SIG-M5 (cell line): ENCODE data around the gene HOXA7.

Source experiments
- DNase-seq: peaks from one replicate; lab custom pipeline; 2025; lab: John Stamatoyannopoulos, UW

Gene HOXA7

DNA sequence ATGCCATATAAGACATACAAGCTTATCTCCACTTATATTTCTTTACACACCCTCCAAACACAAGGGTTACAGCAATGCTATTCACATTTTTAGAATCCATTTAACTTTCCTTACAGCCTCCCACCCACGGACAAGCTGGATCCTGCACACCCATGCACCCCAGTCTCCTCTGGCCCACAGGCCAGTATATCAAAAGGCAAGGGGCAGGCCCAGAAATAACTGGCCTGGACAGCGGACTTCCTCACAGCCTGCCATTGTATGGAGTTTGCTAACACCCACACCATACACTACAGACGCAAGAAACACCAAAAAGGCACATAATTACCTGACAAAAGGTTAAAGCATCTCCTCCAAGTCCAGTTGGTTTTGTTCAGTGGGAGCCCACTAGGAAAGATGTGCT is 37.9 kb downstream of the HOXA7 start:
- no peak for DNase-seq

DNA sequence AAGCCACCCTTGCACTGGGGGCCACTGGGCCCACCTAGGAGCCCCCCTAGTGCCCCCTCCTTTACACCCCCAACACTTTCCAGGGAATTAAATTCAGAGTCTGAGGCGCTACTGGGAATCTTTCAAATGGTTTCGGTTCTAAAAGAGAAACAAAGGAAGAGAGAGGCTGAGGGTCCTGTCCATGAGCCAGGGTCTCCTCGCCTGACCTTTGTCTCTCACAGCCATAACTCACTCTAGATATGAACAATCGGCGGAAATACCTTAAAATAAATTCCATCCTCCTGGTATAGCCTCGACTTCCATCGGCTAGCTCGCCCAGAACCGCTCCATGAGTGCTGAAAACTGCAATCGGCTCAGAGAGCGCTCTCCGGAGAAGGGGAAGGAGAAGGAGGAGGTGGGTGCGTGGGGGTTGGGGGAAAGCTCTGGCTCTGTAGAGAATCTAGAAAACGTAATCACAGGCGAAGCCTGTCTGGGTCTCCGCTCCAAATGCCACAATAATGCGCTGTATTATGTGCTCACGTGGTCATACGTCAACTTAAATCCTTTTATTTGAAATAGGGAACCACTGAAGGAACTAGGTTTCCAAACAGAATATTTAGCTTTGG is 38.5 kb downstream of the HOXA7 start:
- no peak for DNase-seq

DNA sequence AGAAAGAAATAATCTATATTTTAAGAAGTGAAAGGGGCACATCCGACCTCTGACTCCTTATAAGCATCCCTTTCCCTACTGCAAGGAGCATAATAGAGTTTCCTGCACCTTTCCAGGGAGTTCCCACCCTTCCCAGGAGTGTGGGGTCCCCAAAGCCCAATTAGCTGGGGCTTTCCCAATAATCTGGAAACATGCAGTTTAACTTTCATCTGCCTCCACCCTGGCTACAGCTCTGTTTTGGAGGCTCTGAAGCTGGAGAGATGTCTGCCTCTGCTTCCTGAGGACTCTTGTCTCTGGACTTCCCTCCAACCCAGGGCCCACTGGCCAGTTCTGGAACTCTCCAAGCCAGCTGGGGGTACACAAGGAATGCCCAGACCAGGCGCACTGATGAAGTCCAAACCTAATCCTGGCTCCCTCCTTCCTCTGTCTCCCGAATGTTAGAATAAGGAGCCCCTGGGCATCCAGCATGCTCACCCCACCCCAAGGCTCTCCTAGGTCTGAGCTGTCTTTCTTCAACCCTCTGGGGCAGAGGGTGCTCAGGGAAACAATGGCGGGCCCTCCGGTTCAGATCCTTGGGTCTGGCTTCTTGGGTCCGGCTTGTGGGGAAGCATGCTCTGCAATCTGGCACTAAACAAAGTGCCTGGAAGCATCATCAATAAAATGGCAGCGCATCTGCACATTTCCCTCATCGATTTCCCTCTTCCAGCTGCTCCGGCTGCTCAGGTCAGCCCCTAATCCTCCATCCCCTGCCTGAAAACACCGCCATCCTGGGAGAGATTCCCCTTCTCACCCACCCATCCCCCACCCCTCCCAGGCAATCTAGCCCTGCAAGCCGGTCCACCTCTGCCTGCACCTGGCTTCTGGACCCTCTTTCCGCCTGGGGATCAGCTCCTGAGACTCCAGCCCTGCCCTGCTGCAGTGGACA is 39.3 kb downstream of the HOXA7 start:
- DNase-seq, result no peak

- DNase-seq, result no peak
Observed at GRCh38 chr7:27116031-27116961, 40.2 kb downstream of the HOXA7 start.

- DNase-seq, result no peak
Observed at GRCh38 chr7:27115221-27116026, 41.1 kb downstream of the HOXA7 start.

GRCh38 chr7:27114881-27115220 is 41.6 kb downstream of the HOXA7 start:
- DNase-seq, result no peak

GRCh38 chr7:27113991-27114769 is 42.3 kb downstream of the HOXA7 start:
- no peak for DNase-seq

DNA sequence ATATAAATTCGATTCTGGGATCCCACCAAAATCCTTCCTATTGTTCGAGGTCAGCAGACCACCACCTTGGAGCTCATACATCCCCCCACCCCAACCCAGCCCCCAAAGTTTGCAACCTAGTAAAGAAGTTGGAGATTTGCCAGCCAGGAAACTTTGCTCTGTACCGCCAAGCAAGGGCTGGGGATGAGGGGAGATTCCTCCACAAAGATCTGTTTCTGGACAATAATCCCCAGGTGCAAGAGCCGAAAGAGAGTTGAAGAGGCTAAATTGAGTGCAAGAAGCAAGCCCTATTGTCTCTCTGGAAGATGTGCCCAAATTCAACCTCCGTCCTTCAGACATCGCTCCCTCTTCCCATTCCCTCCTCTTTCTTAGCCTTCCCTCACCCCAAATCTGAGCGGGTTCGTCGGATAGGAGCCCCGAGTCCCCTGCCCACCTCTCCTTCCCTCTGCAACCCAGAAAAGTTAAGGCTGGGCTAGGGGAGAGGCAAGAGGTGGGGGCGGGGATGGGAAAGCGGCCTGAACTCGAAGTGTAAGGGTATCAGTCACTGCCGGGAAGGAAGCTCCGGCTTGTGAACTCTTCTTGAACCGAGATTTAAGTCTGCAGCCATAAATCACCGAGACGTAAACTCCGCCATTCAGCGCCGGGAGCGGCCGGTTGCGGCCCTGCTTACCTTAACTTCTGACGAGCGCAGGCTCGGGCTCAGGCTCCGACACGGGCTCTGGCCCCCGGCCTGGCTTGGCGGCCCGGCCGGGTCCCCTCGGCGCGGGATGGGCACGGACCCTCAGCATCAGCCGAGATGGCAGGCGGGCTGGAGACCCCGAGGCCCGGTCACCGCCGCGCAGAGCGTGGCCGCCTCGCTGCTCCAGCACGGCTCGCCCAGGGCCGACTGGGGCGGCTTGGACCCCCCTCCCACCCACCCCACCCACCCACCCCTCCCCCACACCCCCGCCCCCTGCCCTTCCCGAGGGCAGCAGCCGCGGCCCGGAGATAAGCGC is 43.2 kb downstream of the HOXA7 start:
- no peak for DNase-seq

GRCh38 chr7:27112361-27112760 is 44.1 kb downstream of the HOXA7 start:
- no peak for DNase-seq

GRCh38 chr7:27111751-27112277 is 44.7 kb downstream of the HOXA7 start:
- DNase-seq, result no peak

- no peak for DNase-seq
Observed at GRCh38 chr7:27111042-27111750, 45.3 kb downstream of the HOXA7 start.

- DNase-seq, result no peak
Observed at GRCh38 chr7:27110186-27111031, 46.1 kb downstream of the HOXA7 start.

DNA sequence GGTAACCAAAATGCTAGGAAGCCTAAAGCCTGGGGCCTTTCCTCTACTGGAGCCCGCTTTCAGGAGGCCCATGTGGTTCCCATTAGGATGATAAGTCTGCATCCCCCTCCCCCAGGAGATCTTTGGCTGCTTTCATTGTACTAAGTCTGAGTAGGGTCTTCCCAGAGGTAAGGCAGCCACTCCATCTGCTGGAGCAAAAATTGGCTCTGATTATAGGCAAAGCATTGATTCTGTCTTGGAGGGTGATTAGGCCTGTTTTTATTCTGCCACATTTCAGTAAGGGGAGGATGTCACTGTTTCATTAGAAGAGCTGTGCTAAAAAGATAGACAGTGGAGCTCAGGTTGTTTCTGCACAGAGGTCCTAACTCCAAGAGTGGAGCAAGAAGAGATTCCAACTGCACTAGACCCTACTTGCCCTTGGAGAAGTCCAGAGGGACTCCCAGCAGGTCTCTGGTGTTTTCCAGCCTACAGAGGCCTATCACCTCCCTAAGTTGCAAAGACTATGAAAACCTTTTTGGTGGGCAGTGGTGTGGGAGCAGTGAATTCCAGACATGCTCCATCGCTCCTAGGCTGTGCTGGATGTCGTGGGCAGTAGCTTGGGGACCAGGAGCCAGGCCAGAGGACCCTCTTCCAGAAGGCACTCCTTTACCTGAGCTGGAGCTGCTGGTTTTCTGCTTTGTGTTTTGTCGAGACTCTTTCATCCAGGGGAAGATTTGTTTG is 46.8 kb downstream of the HOXA7 start:
- DNase-seq, result no peak

GRCh38 chr7:27108390-27109127 is 47.9 kb downstream of the HOXA7 start:
- no peak for DNase-seq

DNA sequence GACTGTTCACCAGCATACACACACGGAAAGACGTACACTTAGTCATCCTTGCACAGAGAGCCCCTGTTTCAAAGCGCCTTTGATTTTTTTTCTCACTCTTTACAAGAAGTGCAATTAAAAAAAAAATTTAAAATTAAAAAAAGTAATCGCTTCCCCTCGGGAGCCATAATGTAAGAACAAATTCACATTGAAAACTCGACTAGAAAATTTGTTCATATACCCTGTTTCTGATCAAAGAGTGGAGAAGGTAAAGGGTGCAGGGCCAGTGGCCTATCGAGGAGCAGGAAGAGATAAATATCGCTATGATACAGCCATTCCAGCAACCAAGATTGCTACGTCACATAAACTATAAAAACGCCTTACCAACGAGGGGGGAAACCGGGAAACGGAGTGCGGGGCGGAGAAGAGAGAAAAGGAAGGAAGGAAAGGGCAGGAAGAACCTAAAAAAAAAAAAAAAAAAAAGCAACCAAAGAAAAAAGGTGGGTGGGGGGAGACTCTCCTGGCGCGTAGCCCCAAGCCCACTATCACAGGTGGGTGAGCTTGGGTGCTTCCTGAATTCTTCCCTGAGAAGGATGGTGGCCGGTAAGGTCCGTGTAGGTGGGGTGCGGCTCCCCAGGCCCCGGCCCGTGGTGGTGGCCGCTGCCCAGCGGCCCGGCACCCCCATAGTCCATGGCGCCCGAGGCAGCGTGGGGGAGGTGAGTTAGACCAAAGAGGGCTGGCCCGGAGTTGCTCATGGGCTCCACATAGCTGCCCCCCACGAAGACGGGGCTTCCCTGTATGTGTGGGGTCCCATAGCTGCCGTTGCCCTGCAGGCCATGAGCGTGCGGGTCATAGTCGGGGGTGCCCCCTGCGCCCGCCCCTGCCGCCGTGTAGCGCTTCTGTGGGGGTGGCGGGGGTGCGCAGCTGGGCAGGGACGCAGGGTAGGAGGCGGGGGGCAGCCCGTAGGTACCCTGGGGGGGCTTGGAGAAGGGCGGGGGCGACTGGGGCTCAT is 48.8 kb downstream of the HOXA7 start:
- no peak for DNase-seq
